Astrocyte of the cerebellum (primary cell): ENCODE results near the gene TFCP2L1.
"Not testable (repeated sequence)": the region's sequence is repeated elsewhere in the genome, so short reads cannot be mapped to it uniquely, and the experiment has no call there.

Source experiments
- DNase-seq: peaks from one replicate; pipeline ENCODE4 v3.0.0-alpha.2; 2011; ENCODE audit warnings: low read depth
- H3K4me3 ChIP-seq: 2 replicates; pipeline ENCODE4 v1.5.1; 2011; ENCODE audit warnings: mild to moderate bottlenecking, low read depth, low read length, moderate library complexity
- in situ Hi-C: cut with HindIII; loops from 2 replicates; pipeline ENCODE4 v1.10.0; 2017; ENCODE audit warnings: low sequenced_read_pairs
- TF ChIP-seq, protein P1 (sequence below): IDR thresholded peaks from 2 replicates; pipeline ENCODE4 v1.5.1; 2012; ENCODE audit warnings: low read length, low read depth, moderate library complexity, mild to moderate bottlenecking; ENCODE audit errors: missing control alignments

The TFCP2L1 gene

DNA sequence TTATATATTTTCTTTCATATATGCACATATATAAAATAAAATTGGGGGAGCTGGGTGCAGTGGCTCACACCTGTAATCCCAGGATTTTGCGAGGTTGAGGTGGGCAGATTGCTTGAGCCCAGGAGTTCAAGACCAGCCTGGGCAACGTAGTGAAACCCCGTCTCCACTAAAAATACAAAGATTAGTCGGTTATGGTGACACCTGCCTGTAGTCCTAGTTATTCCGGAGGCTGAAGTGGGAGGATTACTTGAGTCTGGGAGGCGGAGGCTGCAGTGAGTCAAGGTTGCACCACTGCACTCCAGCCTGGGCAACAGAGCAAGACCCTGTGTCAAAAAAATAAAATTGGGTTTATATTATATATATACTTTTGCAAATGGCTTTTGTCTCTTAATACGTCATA lies 39.6 kb upstream of the TFCP2L1 start:
- H3K4me3 ChIP-seq = no peak overlapping the region
- in situ Hi-C loops = no loop called here
- no peak for DNase-seq
- TF ChIP-seq, protein P1, sequence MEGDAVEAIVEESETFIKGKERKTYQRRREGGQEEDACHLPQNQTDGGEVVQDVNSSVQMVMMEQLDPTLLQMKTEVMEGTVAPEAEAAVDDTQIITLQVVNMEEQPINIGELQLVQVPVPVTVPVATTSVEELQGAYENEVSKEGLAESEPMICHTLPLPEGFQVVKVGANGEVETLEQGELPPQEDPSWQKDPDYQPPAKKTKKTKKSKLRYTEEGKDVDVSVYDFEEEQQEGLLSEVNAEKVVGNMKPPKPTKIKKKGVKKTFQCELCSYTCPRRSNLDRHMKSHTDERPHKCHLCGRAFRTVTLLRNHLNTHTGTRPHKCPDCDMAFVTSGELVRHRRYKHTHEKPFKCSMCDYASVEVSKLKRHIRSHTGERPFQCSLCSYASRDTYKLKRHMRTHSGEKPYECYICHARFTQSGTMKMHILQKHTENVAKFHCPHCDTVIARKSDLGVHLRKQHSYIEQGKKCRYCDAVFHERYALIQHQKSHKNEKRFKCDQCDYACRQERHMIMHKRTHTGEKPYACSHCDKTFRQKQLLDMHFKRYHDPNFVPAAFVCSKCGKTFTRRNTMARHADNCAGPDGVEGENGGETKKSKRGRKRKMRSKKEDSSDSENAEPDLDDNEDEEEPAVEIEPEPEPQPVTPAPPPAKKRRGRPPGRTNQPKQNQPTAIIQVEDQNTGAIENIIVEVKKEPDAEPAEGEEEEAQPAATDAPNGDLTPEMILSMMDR = no peak

DNA sequence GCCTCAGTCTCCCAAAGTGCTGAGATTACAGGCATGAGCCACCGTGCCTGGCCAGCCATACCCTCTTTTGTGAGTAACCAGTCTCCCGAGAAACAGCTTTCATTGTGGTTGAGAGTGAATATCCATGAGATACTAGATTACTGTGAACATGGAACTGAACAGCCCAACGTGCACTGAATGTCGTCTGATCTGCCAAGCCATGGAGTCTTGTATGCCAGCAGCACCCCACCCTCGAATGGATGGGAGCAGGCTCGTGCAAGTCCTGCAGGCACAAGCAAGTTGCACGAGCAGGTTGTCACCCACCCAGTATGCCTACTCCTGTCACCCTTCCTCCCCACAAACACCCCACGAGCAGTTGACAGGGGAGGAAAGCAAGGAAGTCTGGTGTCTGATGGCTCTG lies 36.5 kb upstream of the TFCP2L1 start:
- no peak overlapping the region for H3K4me3 ChIP-seq
- no peak for DNase-seq
- TF ChIP-seq, protein P1 = no peak
- in situ Hi-C loops = no loop called here

DNA sequence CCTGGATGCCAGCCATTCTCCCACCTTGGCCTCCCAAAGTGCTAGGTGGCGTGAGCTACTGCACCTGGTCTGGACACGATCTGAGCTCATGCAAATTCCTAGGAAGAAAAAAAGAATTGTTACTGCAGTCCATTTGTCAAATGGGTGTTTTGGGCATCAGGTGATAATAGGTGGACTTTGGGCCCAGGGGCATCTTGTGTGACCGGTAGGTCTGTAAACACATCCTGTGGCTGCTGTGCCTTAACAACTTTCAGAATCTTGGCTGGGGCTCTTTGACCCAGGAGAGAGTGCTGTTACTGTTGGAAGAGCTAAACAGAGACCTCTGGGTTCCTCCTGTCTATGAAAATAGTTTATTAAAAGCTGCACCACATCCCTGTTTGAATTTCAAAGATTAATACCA lies 34.9 kb upstream of the TFCP2L1 start:
- TF ChIP-seq, protein P1 = no peak
- H3K4me3 ChIP-seq = no peak overlapping the region
- no peak for DNase-seq
- in situ Hi-C loops = no loop called here

DNA sequence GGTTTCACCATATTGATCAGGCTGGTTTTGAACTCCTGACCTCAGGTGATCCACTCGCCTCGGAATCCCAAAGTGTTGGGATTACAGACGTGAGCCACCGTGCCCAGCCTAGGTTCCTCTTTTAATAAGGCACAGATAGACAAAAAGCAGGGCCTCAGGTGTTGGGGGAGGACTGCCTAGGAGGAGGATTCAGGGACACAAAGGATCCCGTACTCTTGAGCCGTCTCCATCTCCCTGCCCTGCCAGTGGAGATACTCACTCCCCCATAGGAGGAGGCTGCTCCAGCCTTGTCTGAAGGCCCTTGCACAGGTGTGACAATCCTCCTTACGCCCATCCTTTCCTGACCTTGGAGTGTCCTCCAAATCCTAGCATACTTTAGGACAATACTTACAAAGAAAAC lies 32.0 kb upstream of the TFCP2L1 start:
- TF ChIP-seq, protein P1 = no peak
- in situ Hi-C loops = no loop called here
- H3K4me3 ChIP-seq = no peak overlapping the region
- DNase-seq = no peak

DNA sequence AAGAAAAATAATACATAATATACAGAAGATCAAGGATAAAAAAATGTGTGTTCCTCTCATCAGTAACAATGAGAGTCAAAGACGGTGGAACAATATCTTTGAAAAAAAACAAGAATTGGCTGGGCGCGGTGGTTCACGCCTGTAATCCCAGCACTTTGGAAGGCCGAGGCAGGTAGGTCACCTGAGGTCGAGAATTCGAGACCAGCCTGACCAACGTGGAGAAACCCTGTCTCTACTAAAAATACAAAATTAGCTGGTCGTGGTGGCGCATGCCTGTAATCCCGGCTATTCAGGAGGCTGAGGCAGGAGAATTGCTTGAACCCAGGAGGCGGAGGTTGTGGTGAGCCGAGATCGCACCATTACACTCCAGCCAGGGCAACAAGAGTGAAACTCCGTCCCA lies 28.7 kb upstream of the TFCP2L1 start:
- in situ Hi-C loops, DNase-seq, H3K4me3 ChIP-seq: not testable (repeated sequence)

DNA sequence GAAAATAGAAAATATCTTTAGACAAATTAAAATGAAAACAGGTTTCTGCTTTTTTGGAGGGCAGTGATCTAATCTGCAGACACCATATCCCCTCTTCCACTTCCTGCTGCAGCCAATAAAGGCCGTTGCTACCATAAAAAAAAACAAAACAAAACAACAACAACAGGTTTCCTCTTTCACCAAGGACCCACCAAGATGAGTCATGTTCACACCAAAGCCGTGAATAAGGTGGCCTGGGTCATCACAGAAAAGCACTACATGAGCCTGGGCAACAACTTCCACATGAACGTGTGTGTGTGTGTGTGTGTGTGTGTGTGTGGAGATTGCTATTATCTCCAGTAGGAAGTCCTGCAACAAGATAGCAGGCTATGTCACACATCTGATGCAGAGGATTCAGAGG lies 24.8 kb upstream of the TFCP2L1 start:
- no peak overlapping the region for H3K4me3 ChIP-seq
- TF ChIP-seq, protein P1 = no peak
- no peak for DNase-seq
- in situ Hi-C loops = no loop called here

DNA sequence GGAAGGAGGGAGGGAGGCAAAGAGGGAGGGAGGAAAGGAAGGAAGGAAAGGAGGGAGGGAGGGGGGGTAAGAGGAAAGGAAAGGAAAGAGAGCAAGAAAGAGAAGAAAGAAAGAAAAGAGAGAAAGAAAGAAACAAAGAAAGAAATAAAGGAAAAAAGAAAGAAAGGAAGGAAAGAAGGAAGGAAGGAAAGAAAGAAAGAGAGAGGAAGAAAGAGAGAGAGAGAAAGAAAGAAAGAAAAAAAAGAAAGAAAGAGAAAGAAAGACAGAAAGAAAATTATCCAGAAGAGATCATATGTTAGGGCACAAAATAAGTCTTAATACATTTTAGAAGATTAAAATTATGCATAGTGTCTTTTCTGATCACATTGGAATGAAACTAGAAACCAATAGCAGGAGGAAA lies 24.3 kb upstream of the TFCP2L1 start:
- no peak overlapping the region for H3K4me3 ChIP-seq
- no peak for DNase-seq
- in situ Hi-C loops = no loop called here
- TF ChIP-seq, protein P1 = no peak
